Endothelial cell (in vitro differentiated cells): ENCODE measurements around the gene PRDM4. TPM values are rescaled to one million over a fixed set of nuclear protein-coding genes. Genes with fewer than 3 reads are reported as not detected.

Experiments
- DNase-seq: peaks from one replicate; pipeline ENCODE4 v3.0.0; 2021; ENCODE audit warnings: low spot score
- H3K27ac Mint-ChIP-seq: one replicate; pipeline ENCODE4 v1.8.0; 2021; ENCODE audit warnings: mixed read lengths, inconsistent platforms; ENCODE audit not compliant: unreplicated experiment
- H3K27me3 Mint-ChIP-seq: one replicate; pipeline ENCODE4 v1.8.0; 2021; ENCODE audit warnings: mild to moderate bottlenecking, moderate library complexity, mixed read lengths, inconsistent platforms; ENCODE audit not compliant: unreplicated experiment
- H3K36me3 Mint-ChIP-seq: one replicate; pipeline ENCODE4 v1.8.0; 2021; ENCODE audit warnings: mild to moderate bottlenecking, low read depth, mixed read lengths, inconsistent platforms; ENCODE audit not compliant: unreplicated experiment
- H3K4me1 Mint-ChIP-seq: one replicate; pipeline ENCODE4 v1.8.0; 2021; ENCODE audit warnings: mild to moderate bottlenecking, mixed read lengths, inconsistent platforms; ENCODE audit not compliant: unreplicated experiment
- H3K4me3 Mint-ChIP-seq: one replicate; pipeline ENCODE4 v1.8.0; 2021; ENCODE audit warnings: mild to moderate bottlenecking, mixed read lengths, inconsistent platforms; ENCODE audit not compliant: unreplicated experiment
- H3K9me3 Mint-ChIP-seq: one replicate; pipeline ENCODE4 v1.8.0; 2021; ENCODE audit warnings: mixed read lengths, inconsistent platforms; ENCODE audit not compliant: unreplicated experiment
- total RNA-seq: library from RNA; stranded (reverse); fragmentation: NEBNext Ultra II Directional; extraction: Animal tissue kit (Norgen Biotek cat#: 25700); gene quantifications from one replicate; pipeline ENCODE4 v1.2.1, GENCODE V29; 2021; ENCODE audit not compliant: unreplicated experiment
- TF ChIP-seq, protein P1 (sequence below): fragments of 200-600 bp; sonication (generic); IDR thresholded peaks from one replicate; pipeline ENCODE4 v1.5.0; 2021; ENCODE audit warnings: antibody characterized with exemption; ENCODE audit not compliant: unreplicated experiment

Gene PRDM4
- total RNA-seq, 1 donor from 2014 or later, result 23.0 TPM

GRCh38 chr12:107801150-107801549 lies 40.2 kb upstream of the PRDM4 start:
- Mint-ChIP-seq H3K4me1 (peaks cover 3% of the 10 kb centered on the region), H3K27ac (no peak overlapping the region), H3K4me3 (no peak overlapping the region), H3K9me3 (no peaks in the 10 kb centered on the region), H3K36me3 (peaks cover 6% of the 10 kb centered on the region), H3K27me3 (no peaks in the 10 kb centered on the region)
- TF ChIP-seq, protein P1, sequence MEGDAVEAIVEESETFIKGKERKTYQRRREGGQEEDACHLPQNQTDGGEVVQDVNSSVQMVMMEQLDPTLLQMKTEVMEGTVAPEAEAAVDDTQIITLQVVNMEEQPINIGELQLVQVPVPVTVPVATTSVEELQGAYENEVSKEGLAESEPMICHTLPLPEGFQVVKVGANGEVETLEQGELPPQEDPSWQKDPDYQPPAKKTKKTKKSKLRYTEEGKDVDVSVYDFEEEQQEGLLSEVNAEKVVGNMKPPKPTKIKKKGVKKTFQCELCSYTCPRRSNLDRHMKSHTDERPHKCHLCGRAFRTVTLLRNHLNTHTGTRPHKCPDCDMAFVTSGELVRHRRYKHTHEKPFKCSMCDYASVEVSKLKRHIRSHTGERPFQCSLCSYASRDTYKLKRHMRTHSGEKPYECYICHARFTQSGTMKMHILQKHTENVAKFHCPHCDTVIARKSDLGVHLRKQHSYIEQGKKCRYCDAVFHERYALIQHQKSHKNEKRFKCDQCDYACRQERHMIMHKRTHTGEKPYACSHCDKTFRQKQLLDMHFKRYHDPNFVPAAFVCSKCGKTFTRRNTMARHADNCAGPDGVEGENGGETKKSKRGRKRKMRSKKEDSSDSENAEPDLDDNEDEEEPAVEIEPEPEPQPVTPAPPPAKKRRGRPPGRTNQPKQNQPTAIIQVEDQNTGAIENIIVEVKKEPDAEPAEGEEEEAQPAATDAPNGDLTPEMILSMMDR, result no peak
- DNase-seq, result no peak

- TF ChIP-seq, protein P1, result no peak
- DNase-seq, result no peak
- Mint-ChIP-seq H3K27me3 (peaks cover 3% of the 10 kb centered on the region), H3K9me3 (no peaks in the 10 kb centered on the region), H3K27ac (no peak overlapping the region), H3K36me3 (peaks cover 6% of the 10 kb centered on the region), H3K4me3 (no peak overlapping the region), H3K4me1 (peaks cover 6% of the 10 kb centered on the region)
Measured at GRCh38 chr12:107798580-107798979, 37.6 kb upstream of the PRDM4 start.

- Mint-ChIP-seq H3K4me3 (no peak overlapping the region), H3K9me3 (no peaks in the 10 kb centered on the region), H3K4me1 (peaks cover 6% of the 10 kb centered on the region), H3K36me3 (peaks cover 6% of the 10 kb centered on the region), H3K27ac (no peak overlapping the region), H3K27me3 (peaks cover 3% of the 10 kb centered on the region)
- no peak for DNase-seq
- TF ChIP-seq, protein P1, result no peak
Measured at GRCh38 chr12:107794451-107794850, 33.5 kb upstream of the PRDM4 start.

- Mint-ChIP-seq H3K9me3 (no peaks in the 10 kb centered on the region), H3K4me3 (no peak overlapping the region), H3K27ac (no peak overlapping the region), H3K27me3 (peaks cover 3% of the 10 kb centered on the region), H3K4me1 (peaks cover 3% of the 10 kb centered on the region), H3K36me3 (no peaks in the 10 kb centered on the region)
- no peak for DNase-seq
- TF ChIP-seq, protein P1, result no peak
Measured at GRCh38 chr12:107791465-107792089, 30.6 kb upstream of the PRDM4 start.

GRCh38 chr12:107788690-107789458 lies 27.9 kb upstream of the PRDM4 start:
- Mint-ChIP-seq H3K4me1 (no peaks in the 10 kb centered on the region), H3K27ac (no peak overlapping the region), H3K9me3 (no peaks in the 10 kb centered on the region), H3K27me3 (no peaks in the 10 kb centered on the region), H3K4me3 (no peak overlapping the region), H3K36me3 (no peaks in the 10 kb centered on the region)
- DNase-seq, result no peak
- TF ChIP-seq, protein P1, result no peak
